ENCODE results near the gene SLC25A1.

The SLC25A1 gene

DNA sequence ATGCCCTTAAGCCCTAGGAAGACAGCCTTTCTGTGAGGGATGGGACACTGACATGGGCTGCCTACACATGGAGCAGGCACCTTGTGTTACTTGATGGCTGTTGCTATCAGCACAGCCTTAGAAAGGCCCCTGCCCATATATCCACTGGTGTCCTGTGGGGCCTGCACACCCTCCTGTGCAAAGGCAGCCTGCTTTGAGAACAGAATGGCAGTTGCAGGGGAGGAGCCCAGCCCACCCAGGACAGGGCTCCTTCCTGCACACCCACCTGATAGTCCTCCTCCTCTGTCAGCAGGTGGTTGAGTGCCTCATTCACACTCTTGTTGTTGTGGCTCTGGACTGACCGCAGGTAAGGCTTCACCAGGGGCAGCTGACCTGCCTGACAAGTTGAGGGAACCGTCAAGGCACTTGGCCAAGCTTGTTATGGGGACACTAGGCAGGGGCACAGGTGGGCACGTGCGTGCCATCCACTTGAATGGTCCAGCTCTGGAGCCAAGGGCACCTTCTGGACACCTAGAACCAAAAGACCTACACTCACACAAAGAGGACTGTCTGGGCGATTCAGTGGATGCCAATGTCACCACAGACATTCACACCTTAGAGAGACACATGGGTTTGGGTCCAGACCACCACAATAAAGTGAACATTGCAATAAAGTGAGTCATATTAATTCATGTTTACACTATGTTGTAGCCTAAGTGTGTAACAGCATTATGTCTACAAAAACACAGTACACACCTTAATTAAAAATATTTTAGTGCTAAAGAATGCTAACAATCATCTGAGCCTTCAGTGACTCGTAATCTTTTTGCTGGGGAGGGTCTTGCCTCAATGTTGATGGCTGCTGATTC lies 9.4 kb upstream of the SLC25A1 start:
- Histone ChIP-seq H4K20me1 (ENCODE audit: insufficient read depth) (no peaks in the 10 kb centered on the region), H3K27ac (no peak overlapping the region), H3K27me3 (ENCODE audit: insufficient read depth, low read depth) (no peaks in the 10 kb centered on the region), H3K4me2 (no peak overlapping the region), H2AFZ (ENCODE audit: low read depth) (no peak overlapping the region), H3K4me3 (IDR thresholded peaks at IDR 0.05; ENCODE audit: insufficient read depth, low read depth, low read length) (no peak overlapping the region), H3K79me2 (ENCODE audit: insufficient read depth, low read depth) (no peaks in the 10 kb centered on the region), H3K9ac (no peak overlapping the region), H3K4me1 (ENCODE audit: low read depth, poor library complexity, severe bottlenecking) (no peaks in the 10 kb centered on the region), H3K36me3 (ENCODE audit: insufficient read depth) (no peaks in the 10 kb centered on the region)
- TF ChIP-seq, protein P1, sequence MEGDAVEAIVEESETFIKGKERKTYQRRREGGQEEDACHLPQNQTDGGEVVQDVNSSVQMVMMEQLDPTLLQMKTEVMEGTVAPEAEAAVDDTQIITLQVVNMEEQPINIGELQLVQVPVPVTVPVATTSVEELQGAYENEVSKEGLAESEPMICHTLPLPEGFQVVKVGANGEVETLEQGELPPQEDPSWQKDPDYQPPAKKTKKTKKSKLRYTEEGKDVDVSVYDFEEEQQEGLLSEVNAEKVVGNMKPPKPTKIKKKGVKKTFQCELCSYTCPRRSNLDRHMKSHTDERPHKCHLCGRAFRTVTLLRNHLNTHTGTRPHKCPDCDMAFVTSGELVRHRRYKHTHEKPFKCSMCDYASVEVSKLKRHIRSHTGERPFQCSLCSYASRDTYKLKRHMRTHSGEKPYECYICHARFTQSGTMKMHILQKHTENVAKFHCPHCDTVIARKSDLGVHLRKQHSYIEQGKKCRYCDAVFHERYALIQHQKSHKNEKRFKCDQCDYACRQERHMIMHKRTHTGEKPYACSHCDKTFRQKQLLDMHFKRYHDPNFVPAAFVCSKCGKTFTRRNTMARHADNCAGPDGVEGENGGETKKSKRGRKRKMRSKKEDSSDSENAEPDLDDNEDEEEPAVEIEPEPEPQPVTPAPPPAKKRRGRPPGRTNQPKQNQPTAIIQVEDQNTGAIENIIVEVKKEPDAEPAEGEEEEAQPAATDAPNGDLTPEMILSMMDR (conservative IDR thresholded peaks at IDR 0.05; ENCODE audit: low read depth, low read length): no peak

DNA sequence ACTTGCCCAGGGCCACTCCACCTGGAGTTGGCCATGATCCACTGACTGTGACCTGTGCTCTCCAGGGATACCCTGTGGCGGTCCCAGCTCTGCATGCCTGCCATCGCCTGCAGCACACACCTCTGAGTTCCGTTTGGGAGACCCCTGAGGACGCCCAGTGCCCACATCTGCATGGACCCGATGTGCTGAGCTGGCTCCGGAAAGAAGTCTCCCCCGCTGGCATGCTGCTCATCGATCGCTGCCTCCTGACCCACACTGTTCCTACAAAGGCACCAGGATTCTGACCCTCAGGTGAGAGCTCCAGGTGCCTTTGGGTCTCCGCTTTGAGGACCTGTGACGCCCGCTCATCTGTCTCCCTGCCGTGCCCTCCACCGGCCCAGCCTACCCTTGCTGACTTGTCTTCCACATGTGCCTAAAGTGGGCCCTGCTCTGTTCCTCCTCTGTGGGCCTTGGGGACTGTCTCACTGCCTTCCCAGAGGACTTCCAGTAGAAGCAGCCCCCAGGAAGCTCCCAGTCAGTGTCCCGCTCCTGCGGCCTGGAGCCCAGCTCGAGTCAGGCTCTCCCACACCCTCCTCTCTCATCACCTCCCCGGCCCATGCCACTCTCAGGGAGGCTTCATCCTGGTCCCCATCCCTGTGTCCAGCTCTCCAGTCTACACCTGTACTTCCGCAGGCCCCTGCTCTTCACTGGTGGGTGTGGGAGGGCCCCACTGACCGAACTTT lies 5.9 kb upstream of the SLC25A1 start:
- H3K4me1 ChIP-seq (ENCODE audit: low read depth, poor library complexity, severe bottlenecking): peaks cover 3% of the 10 kb centered on the region
- TF ChIP-seq, protein P1 (conservative IDR thresholded peaks at IDR 0.05; ENCODE audit: low read depth, low read length): no peak
- H2AFZ ChIP-seq (ENCODE audit: low read depth): no peak overlapping the region
- H3K27ac ChIP-seq: no peak overlapping the region
- no peaks in the 10 kb centered on the region for H3K27me3 ChIP-seq (ENCODE audit: insufficient read depth, low read depth)
- no peaks in the 10 kb centered on the region for H4K20me1 ChIP-seq (ENCODE audit: insufficient read depth)
- H3K79me2 ChIP-seq (ENCODE audit: insufficient read depth, low read depth): no peaks in the 10 kb centered on the region
- no peak overlapping the region for H3K4me3 ChIP-seq (IDR thresholded peaks at IDR 0.05; ENCODE audit: insufficient read depth, low read depth, low read length)
- H3K9ac ChIP-seq: no peak overlapping the region
- no peaks in the 10 kb centered on the region for H3K36me3 ChIP-seq (ENCODE audit: insufficient read depth)
- no peak overlapping the region for H3K4me2 ChIP-seq

DNA sequence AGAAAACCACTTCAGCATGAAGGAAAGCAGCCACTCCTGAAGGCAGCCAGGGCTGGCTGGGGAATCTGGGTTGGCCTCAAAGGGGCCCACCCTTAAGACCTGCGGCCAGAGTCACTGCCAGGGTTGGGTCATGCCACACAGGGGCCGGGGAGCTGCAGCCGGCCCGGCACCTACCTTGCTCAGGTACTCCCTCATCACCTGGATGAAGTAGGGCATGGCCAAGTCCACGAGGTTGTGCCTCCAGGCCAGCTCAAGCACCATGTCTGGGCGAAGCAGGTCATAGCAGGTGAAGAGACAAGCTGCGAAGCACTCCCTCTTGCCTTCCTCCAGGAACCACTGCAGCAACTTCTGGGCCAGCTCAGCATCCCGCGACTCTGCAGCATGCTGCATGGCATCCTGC lies 4.7 kb upstream of the SLC25A1 start:
- H3K4me1 ChIP-seq (ENCODE audit: low read depth, poor library complexity, severe bottlenecking): peaks cover 6% of the 10 kb centered on the region
- H3K79me2 ChIP-seq (ENCODE audit: insufficient read depth, low read depth): no peaks in the 10 kb centered on the region
- no peaks in the 10 kb centered on the region for H3K27me3 ChIP-seq (ENCODE audit: insufficient read depth, low read depth)
- TF ChIP-seq, protein P1 (conservative IDR thresholded peaks at IDR 0.05; ENCODE audit: low read depth, low read length): no peak
- no peak overlapping the region for H3K4me2 ChIP-seq
- H2AFZ ChIP-seq (ENCODE audit: low read depth): no peak overlapping the region
- H3K9ac ChIP-seq: no peak overlapping the region
- H4K20me1 ChIP-seq (ENCODE audit: insufficient read depth): no peaks in the 10 kb centered on the region
- no peaks in the 10 kb centered on the region for H3K36me3 ChIP-seq (ENCODE audit: insufficient read depth)
- no peak overlapping the region for H3K4me3 ChIP-seq (IDR thresholded peaks at IDR 0.05; ENCODE audit: insufficient read depth, low read depth, low read length)
- H3K27ac ChIP-seq: no peak overlapping the region

DNA sequence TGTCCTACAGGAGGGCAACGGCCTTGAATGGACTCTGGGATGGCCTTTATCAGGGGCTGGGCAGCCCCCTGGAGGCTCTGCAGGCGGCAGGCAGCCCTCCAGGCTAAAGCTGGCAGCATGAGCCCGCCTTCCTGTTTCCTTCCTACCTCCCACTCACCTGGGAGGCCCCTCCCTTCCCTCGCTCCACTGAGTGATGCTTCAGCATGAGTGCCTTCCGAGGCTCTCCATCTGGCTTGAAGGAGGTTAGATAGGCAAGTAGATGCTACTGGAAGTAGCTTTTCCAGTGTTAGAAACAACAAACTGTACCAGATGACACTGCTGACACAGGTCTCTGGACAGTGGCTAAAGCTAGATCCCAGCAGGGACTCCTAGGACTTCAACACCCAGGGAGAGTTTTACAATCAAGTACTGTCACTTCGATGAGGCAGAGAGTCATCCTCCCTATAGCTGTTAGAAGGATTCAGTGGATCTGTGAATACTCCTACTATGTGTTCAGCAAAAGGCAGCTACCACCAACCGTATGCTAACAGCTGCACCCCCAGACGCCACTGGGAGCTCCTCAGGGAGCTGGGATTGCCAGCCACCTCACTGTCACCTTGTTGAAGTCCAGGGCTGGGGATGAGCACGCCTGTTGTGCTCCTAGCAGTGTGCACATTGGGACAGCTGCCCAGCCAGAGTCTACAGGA lies 4.1 kb upstream of the SLC25A1 start:
- H3K79me2 ChIP-seq (ENCODE audit: insufficient read depth, low read depth): no peaks in the 10 kb centered on the region
- H3K4me3 ChIP-seq (IDR thresholded peaks at IDR 0.05; ENCODE audit: insufficient read depth, low read depth, low read length): no peak overlapping the region
- no peaks in the 10 kb centered on the region for H4K20me1 ChIP-seq (ENCODE audit: insufficient read depth)
- TF ChIP-seq, protein P1 (conservative IDR thresholded peaks at IDR 0.05; ENCODE audit: low read depth, low read length): no peak
- no peak overlapping the region for H3K9ac ChIP-seq
- H3K36me3 ChIP-seq (ENCODE audit: insufficient read depth): no peaks in the 10 kb centered on the region
- peaks cover 7% of the 10 kb centered on the region for H3K4me1 ChIP-seq (ENCODE audit: low read depth, poor library complexity, severe bottlenecking)
- no peak overlapping the region for H3K4me2 ChIP-seq
- no peak overlapping the region for H3K27ac ChIP-seq
- no peak overlapping the region for H2AFZ ChIP-seq (ENCODE audit: low read depth)
- no peaks in the 10 kb centered on the region for H3K27me3 ChIP-seq (ENCODE audit: insufficient read depth, low read depth)
